ENCODE results near the gene BDKRB2. TPM values are rescaled to one million over a fixed set of nuclear protein-coding genes. Genes with fewer than 3 reads are reported as not detected.

BDKRB2 gene
- total RNA-seq, 1 experiment from 2014 or later = 0.15 TPM

DNA sequence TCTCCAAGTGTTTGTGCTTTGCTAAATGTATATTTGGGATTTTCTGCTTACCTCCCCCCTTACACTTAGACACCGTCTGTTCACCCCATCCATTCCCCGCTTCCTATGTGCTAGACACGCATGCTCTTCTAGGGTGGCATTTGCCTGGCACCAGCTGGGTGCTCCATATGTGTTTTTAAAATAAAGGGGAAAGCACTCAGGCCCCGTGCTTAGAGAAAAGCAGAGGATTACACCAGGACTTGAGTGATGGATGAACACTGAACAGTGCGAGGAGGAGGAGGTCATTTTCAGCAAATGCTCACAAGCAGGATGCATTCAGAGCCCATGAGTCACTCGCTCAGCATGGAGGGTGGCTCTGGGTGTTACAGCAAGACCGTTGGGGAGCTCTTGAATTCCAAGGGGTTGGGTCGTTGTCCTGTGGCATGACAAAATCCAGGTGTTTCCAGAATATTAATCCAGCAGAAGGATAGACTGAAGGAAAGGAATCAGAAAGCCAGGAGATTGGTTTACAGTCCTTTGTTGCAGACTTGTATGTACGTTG lies 48.4 kb downstream of the BDKRB2 start:
- Histone ChIP-seq H2BK20ac (ENCODE audit: low read depth, low read length, poor library complexity, severe bottlenecking) (no peak overlapping the region), H3K27ac (ENCODE audit: insufficient read length, low read depth, low read length) (no peak overlapping the region)

More for the DNA sequence above, 48.4 kb downstream of the BDKRB2 start:
- H4K8ac ChIP-seq (replicated peaks; ENCODE audit: insufficient read length, low read depth, low read length) = no peak overlapping the region
- H3K4ac ChIP-seq (ENCODE audit: low read depth, low read length) = no peak overlapping the region
- no peaks in the 10 kb centered on the region for H3K23me2 ChIP-seq (ENCODE audit: insufficient read length, low read depth, low read length, poor library complexity, severe bottlenecking)
- no peaks in the 10 kb centered on the region for H3K9me3 ChIP-seq (ENCODE audit: control insufficient read depth, low read depth, low read length)
- H2BK120ac ChIP-seq (ENCODE audit: low read depth, low read length, poor library complexity, severe bottlenecking) = no peak overlapping the region
- no peak overlapping the region for H3K56ac ChIP-seq (ENCODE audit: insufficient read length, low read depth, low read length)
- TF ChIP-seq, protein P1, sequence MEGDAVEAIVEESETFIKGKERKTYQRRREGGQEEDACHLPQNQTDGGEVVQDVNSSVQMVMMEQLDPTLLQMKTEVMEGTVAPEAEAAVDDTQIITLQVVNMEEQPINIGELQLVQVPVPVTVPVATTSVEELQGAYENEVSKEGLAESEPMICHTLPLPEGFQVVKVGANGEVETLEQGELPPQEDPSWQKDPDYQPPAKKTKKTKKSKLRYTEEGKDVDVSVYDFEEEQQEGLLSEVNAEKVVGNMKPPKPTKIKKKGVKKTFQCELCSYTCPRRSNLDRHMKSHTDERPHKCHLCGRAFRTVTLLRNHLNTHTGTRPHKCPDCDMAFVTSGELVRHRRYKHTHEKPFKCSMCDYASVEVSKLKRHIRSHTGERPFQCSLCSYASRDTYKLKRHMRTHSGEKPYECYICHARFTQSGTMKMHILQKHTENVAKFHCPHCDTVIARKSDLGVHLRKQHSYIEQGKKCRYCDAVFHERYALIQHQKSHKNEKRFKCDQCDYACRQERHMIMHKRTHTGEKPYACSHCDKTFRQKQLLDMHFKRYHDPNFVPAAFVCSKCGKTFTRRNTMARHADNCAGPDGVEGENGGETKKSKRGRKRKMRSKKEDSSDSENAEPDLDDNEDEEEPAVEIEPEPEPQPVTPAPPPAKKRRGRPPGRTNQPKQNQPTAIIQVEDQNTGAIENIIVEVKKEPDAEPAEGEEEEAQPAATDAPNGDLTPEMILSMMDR (conservative IDR thresholded peaks at IDR 0.05) = no peak
- Mint-ChIP-seq H3K4me1 (peaks cover 19 to 22% of the 10 kb centered on the region in 2 experiments), H3K9me3 (no peaks in the 10 kb centered on the region; a peak in 1 of 5 replicates), H3K4me3 (no peak overlapping the region), H3K27me3 (ENCODE audit: low read depth) (peaks cover 11% of the 10 kb centered on the region), H3K27ac (no peak overlapping the region), H3K36me3 (ENCODE audit: insufficient read depth in 1 of 3, low read depth in 3 of 3) (no peaks in the 10 kb centered on the region; a peak in 1 of 7 replicates)
- peak; percentile 46 for DNase-seq
- H4K5ac ChIP-seq (ENCODE audit: insufficient read length, low read depth, low read length) = no peak overlapping the region
- H2AFZ ChIP-seq (ENCODE audit: low read length) = no peak overlapping the region
- H3K4me1 ChIP-seq (ENCODE audit: insufficient read depth, low read length) = peaks cover 3% of the 10 kb centered on the region; the same call in 1 of the 2 replicates
- H3K18ac ChIP-seq (ENCODE audit: insufficient read length, low read depth, low read length) = no peak overlapping the region
- no peaks in the 10 kb centered on the region for H4K20me1 ChIP-seq (ENCODE audit: control insufficient read depth, insufficient read depth, insufficient read length)
- H3K27me3 ChIP-seq (ENCODE audit: insufficient read depth, low read length) = no peaks in the 10 kb centered on the region
- H2AK5ac ChIP-seq (ENCODE audit: insufficient read length, low read length) = no peak overlapping the region
- H3K23ac ChIP-seq (ENCODE audit: insufficient read length, low read depth, low read length) = no peak overlapping the region
- no peaks in the 10 kb centered on the region for H3K79me2 ChIP-seq (ENCODE audit: insufficient read depth, low read length)
- no peak overlapping the region for H3K9ac ChIP-seq (ENCODE audit: extremely low read depth, insufficient read length, low read length)
- no peak overlapping the region for H4K91ac ChIP-seq (ENCODE audit: insufficient read length, low read depth, low read length)
- H2BK5ac ChIP-seq (ENCODE audit: insufficient read length, low read length) = no peak overlapping the region
- no peak overlapping the region for H3K4me2 ChIP-seq (ENCODE audit: insufficient read depth, insufficient read length, low read length)
- H3K14ac ChIP-seq (ENCODE audit: insufficient read depth, low read length) = no peak overlapping the region
- no peaks in the 10 kb centered on the region for H3K79me1 ChIP-seq (ENCODE audit: insufficient read depth, low read depth, low read length, poor library complexity, severe bottlenecking)
- H2BK15ac ChIP-seq (ENCODE audit: low read depth, low read length) = no peak overlapping the region
- H3T11ph ChIP-seq (ENCODE audit: low read length) = no peak overlapping the region
- H2BK12ac ChIP-seq (ENCODE audit: insufficient read length, low read depth, low read length) = no peak overlapping the region
- WGBS (ENCODE audit: extremely low coverage, insufficient read length, low lambda C conversion rate) = no CpG with 5 or more reads among the region's 9 CpGs
